ENCODE data around the gene ZNF451.
A peak's percentile ranks its signal among the peaks of the same experiment; 100 is the strongest.
"Not testable (repeated sequence)": the region's sequence is repeated elsewhere in the genome, so short reads cannot be mapped to it uniquely, and the experiment has no call there.

ZNF451 gene

DNA sequence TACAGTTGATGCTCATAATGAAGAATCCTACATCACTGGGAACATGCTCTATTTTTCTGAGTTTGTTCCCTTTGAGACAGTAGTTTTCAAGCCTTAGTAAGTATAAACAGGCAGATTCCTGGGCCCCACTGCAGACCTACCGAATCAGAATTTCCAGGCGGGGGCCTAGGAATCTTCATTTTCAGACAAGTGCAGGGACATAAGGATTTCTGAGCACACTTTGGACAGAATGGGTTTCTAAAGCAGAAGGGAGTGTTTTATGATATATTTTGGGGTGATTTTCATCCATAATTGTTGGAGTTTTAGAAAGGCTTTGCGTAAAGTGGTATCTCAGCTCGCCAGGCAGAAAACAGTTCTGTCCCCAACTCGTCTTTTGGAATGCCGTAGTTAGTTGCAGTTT lies 42.1 kb upstream of the ZNF451 start:
- H3K4me3 ChIP-seq (ENCODE audit: insufficient read depth, low read length, poor library complexity, severe bottlenecking): peak overlapping the region; percentile 55
- 0 out of 2 replicates have a peak overlapping the region, but pooled peaks have one; percentile 3 for H3K27ac ChIP-seq (ENCODE audit: low read depth, low read length)
- H3K9ac ChIP-seq (ENCODE audit: low read length): peak overlapping the region; percentile 31
- not testable (repeated sequence) for H2AFZ ChIP-seq (ENCODE audit: low read depth, low read length, severe bottlenecking); H3K9me2 ChIP-seq (replicated peaks; ENCODE audit: insufficient read depth, low read length); H3K9me3 ChIP-seq (ENCODE audit: insufficient read depth, low read length); H4K20me1 ChIP-seq (ENCODE audit: low read depth, low read length); H3K27me3 ChIP-seq (ENCODE audit: low read length)
- peaks cover 41% of the 10 kb centered on the region for H3K79me2 ChIP-seq (ENCODE audit: insufficient read depth, low read length)
- peaks cover 14% of the 10 kb centered on the region; the same call in 1 of the 2 replicates for H3F3A ChIP-seq (ENCODE audit: insufficient read depth)
- peaks cover 39% of the 10 kb centered on the region for H3K36me3 ChIP-seq (ENCODE audit: low read length)
- H3K4me2 ChIP-seq (ENCODE audit: low read depth, low read length, poor library complexity, severe bottlenecking): peak overlapping the region; percentile 67

DNA sequence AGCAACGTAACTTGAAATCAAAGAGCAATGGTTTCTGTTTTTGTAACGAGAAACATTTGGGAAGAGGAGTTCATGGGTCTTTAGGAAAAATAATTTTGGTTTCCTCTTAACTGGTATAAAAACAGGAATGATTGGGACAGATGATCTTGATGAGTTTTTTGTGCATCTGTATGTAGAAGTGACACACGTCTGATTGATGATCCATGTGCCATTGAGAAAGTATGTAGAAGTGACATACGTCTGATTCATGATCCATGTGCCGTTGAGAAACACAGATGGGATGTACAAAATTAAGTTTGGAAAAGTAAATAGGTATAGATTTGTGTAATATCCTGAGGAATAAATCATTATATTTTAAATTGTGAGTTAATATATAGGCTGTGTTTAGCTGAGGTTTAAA lies 41.4 kb upstream of the ZNF451 start:
- H3K4me3 ChIP-seq (ENCODE audit: insufficient read depth, low read length, poor library complexity, severe bottlenecking): peak overlapping the region; percentile 55
- H3K9ac ChIP-seq (ENCODE audit: low read length): peak overlapping the region; percentile 31

DNA sequence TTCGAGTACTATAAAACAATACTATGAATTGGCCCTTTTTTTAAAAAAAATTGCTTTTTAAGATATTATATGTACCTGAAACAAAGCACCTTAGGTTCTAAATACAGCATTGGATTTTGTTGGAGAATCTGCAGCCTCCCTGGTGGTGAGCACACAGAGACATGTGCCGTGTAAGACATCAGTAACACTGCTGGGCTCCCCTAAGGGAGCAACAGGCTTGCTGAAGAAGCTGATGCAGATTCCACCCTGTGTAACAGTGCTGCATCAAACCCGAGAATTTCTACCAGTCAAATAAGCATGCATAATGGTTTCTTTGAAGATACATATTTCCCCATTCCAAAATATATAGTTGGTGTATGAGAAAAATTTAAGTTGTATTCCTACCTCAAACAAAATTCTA lies 26.1 kb upstream of the ZNF451 start:
- Histone ChIP-seq H3K4me2 (ENCODE audit: low read depth, low read length, poor library complexity, severe bottlenecking) (no peak overlapping the region), H3K27me3 (ENCODE audit: low read length) (no peaks in the 10 kb centered on the region), H4K20me1 (ENCODE audit: low read depth, low read length) (no peaks in the 10 kb centered on the region), H3F3A (ENCODE audit: insufficient read depth) (0 out of 2 replicates have a peak, but pooled peaks cover under 1% of the 10 kb centered on the region), H3K79me2 (ENCODE audit: insufficient read depth, low read length) (no peaks in the 10 kb centered on the region), H3K9ac (ENCODE audit: low read length) (no peak overlapping the region), H3K9me3 (ENCODE audit: insufficient read depth, low read length) (no peaks in the 10 kb centered on the region), H2AFZ (ENCODE audit: low read depth, low read length, severe bottlenecking) (no peak overlapping the region), H3K27ac (ENCODE audit: low read depth, low read length) (no peak overlapping the region), H3K9me2 (replicated peaks; ENCODE audit: insufficient read depth, low read length) (no peaks in the 10 kb centered on the region), H3K36me3 (ENCODE audit: low read length) (peaks cover 18% of the 10 kb centered on the region; the same call in 1 of the 2 replicates), H3K4me3 (ENCODE audit: insufficient read depth, low read length, poor library complexity, severe bottlenecking) (no peak overlapping the region)
- TF ChIP-seq, protein P1, sequence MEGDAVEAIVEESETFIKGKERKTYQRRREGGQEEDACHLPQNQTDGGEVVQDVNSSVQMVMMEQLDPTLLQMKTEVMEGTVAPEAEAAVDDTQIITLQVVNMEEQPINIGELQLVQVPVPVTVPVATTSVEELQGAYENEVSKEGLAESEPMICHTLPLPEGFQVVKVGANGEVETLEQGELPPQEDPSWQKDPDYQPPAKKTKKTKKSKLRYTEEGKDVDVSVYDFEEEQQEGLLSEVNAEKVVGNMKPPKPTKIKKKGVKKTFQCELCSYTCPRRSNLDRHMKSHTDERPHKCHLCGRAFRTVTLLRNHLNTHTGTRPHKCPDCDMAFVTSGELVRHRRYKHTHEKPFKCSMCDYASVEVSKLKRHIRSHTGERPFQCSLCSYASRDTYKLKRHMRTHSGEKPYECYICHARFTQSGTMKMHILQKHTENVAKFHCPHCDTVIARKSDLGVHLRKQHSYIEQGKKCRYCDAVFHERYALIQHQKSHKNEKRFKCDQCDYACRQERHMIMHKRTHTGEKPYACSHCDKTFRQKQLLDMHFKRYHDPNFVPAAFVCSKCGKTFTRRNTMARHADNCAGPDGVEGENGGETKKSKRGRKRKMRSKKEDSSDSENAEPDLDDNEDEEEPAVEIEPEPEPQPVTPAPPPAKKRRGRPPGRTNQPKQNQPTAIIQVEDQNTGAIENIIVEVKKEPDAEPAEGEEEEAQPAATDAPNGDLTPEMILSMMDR (IDR thresholded peaks at IDR 0.05; ENCODE audit: insufficient read depth, low read length, poor library complexity, severe bottlenecking): no peak
- TF ChIP-seq EZH2phosphoT487 (conservative IDR thresholded peaks at IDR 0.05; ENCODE audit: low read length): no peak

More for the DNA sequence above, 41.4 kb upstream of the ZNF451 start:
- peaks cover 46% of the 10 kb centered on the region for H3K36me3 ChIP-seq (ENCODE audit: low read length)
- no peaks in the 10 kb centered on the region for H3K9me2 ChIP-seq (replicated peaks; ENCODE audit: insufficient read depth, low read length)
- no peaks in the 10 kb centered on the region for H3K9me3 ChIP-seq (ENCODE audit: insufficient read depth, low read length)
- H3K27ac ChIP-seq (ENCODE audit: low read depth, low read length): no peak overlapping the region
- H3K4me2 ChIP-seq (ENCODE audit: low read depth, low read length, poor library complexity, severe bottlenecking): peak overlapping the region; percentile 67
- H3F3A ChIP-seq (ENCODE audit: insufficient read depth): peaks cover 14% of the 10 kb centered on the region; the same call in 1 of the 2 replicates
- H4K20me1 ChIP-seq (ENCODE audit: low read depth, low read length): peaks cover 7% of the 10 kb centered on the region; the same call in 1 of the 2 replicates
- TF ChIP-seq, protein P1 (IDR thresholded peaks at IDR 0.05; ENCODE audit: insufficient read depth, low read length, poor library complexity, severe bottlenecking): no peak
- TF ChIP-seq EZH2phosphoT487 (conservative IDR thresholded peaks at IDR 0.05; ENCODE audit: low read length): no peak
- H3K79me2 ChIP-seq (ENCODE audit: insufficient read depth, low read length): peaks cover 41% of the 10 kb centered on the region
- H3K27me3 ChIP-seq (ENCODE audit: low read length): no peaks in the 10 kb centered on the region
- no peak overlapping the region for H2AFZ ChIP-seq (ENCODE audit: low read depth, low read length, severe bottlenecking)

DNA sequence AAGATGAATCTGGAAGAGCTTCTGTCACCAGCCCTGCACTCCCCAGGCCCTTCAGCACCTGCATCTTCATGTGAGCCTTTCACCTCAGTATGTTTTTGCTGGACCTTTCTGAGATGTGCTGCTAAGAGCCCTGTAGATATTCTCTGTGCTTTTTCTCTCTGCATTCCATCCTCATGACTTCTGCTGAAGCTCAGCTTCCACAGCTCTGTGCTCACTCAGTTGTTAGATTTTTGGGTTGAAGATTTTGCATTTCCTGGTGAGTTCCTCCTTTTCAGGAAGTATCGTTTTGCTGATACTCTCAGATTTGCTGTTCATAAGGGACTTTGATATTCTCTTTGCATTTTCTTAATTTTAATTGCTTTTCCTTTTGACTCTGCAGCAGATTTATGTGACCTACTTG lies 25.2 kb upstream of the ZNF451 start:
- H3F3A ChIP-seq (ENCODE audit: insufficient read depth): no peaks in the 10 kb centered on the region
- H2AFZ ChIP-seq (ENCODE audit: low read depth, low read length, severe bottlenecking): no peak overlapping the region
- H3K9me2 ChIP-seq (replicated peaks; ENCODE audit: insufficient read depth, low read length): no peaks in the 10 kb centered on the region
- H4K20me1 ChIP-seq (ENCODE audit: low read depth, low read length): no peaks in the 10 kb centered on the region
- H3K9ac ChIP-seq (ENCODE audit: low read length): no peak overlapping the region
- no peaks in the 10 kb centered on the region for H3K9me3 ChIP-seq (ENCODE audit: insufficient read depth, low read length)
- H3K4me2 ChIP-seq (ENCODE audit: low read depth, low read length, poor library complexity, severe bottlenecking): no peak overlapping the region
- H3K27ac ChIP-seq (ENCODE audit: low read depth, low read length): no peak overlapping the region
- no peaks in the 10 kb centered on the region for H3K27me3 ChIP-seq (ENCODE audit: low read length)
- H3K4me3 ChIP-seq (ENCODE audit: insufficient read depth, low read length, poor library complexity, severe bottlenecking): no peak overlapping the region
- peaks cover 16% of the 10 kb centered on the region; the same call in 1 of the 2 replicates for H3K36me3 ChIP-seq (ENCODE audit: low read length)
- TF ChIP-seq EZH2phosphoT487 (conservative IDR thresholded peaks at IDR 0.05; ENCODE audit: low read length): no peak
- TF ChIP-seq, protein P1 (IDR thresholded peaks at IDR 0.05; ENCODE audit: insufficient read depth, low read length, poor library complexity, severe bottlenecking): no peak
- no peaks in the 10 kb centered on the region for H3K79me2 ChIP-seq (ENCODE audit: insufficient read depth, low read length)

All from SU-DHL-6 (cell line).